Measurements from ENCODE around the gene MTIF3. TPM values are rescaled to one million over a fixed set of nuclear protein-coding genes. Genes with fewer than 3 reads are reported as not detected.
A peak's percentile ranks its signal among the peaks of the same experiment; 100 is the strongest.

Gene MTIF3
- total RNA-seq, 1 donor from 2014 or later, result 38.6 TPM

DNA sequence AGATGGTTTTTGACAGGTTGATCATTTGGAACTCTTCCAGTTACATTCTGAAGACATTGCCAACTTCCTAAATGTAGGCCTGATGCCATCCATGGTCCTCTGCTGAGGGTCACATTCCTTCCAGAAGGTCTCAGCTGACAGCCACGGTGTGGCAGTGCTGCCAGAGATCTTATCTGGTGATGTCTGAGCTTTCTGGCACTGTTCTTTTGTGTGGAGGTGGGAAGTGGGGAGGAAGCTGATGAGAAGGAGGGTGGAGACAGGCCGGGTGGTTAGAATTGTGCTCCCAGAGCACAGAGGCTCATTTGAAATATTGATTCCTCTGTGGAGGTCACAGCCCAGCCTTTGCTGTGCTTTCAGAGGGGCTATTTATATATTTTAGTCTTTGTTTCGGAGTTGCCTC, 16.1 kb upstream of the MTIF3 start:
- Histone ChIP-seq H3K27me3 (no peaks in the 10 kb centered on the region), H3K4me1 (no peaks in the 10 kb centered on the region), H3K27ac (no peak overlapping the region), H3K36me3 (no peaks in the 10 kb centered on the region), H3K9me3 (no peaks in the 10 kb centered on the region), H3K4me3 (no peak overlapping the region)
- TF ChIP-seq, protein P1, sequence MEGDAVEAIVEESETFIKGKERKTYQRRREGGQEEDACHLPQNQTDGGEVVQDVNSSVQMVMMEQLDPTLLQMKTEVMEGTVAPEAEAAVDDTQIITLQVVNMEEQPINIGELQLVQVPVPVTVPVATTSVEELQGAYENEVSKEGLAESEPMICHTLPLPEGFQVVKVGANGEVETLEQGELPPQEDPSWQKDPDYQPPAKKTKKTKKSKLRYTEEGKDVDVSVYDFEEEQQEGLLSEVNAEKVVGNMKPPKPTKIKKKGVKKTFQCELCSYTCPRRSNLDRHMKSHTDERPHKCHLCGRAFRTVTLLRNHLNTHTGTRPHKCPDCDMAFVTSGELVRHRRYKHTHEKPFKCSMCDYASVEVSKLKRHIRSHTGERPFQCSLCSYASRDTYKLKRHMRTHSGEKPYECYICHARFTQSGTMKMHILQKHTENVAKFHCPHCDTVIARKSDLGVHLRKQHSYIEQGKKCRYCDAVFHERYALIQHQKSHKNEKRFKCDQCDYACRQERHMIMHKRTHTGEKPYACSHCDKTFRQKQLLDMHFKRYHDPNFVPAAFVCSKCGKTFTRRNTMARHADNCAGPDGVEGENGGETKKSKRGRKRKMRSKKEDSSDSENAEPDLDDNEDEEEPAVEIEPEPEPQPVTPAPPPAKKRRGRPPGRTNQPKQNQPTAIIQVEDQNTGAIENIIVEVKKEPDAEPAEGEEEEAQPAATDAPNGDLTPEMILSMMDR (IDR thresholded peaks at IDR 0.05), result no peak
- intact Hi-C loops (cut with DNase I), result no loop called here
- DNase-seq (no peak), ATAC-seq (no peak)

DNA sequence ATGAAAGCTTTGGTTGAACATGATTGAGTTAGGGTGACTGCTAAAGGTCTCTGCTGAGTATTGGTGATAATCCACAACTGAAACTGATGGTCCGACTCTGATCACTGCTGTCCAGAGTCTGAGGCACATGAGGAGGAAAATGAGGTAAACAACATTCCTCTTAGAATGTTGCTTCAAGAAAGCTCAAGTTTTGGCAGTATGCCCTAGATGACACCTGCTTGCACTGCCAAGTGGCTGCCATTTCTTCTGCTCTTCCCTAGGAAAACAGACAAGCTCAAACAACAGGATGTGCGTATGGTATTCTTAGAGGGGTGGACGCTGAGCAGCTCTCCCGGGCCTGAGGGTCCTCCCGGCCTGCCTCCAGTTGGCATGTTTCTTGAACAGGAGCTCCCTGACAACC, 15.2 kb upstream of the MTIF3 start:
- no peaks in the 10 kb centered on the region for H3K36me3 ChIP-seq
- H3K4me1 ChIP-seq, result no peaks in the 10 kb centered on the region
- no peaks in the 10 kb centered on the region for H3K27me3 ChIP-seq
- no peaks in the 10 kb centered on the region for H3K9me3 ChIP-seq
- TF ChIP-seq, protein P1 (IDR thresholded peaks at IDR 0.05), result no peak
- H3K4me3 ChIP-seq, result no peak overlapping the region
- ATAC-seq, result no peak
- DNase-seq, result no peak
- intact Hi-C loops (cut with DNase I), result no loop called here
- H3K27ac ChIP-seq, result no peak overlapping the region

DNA sequence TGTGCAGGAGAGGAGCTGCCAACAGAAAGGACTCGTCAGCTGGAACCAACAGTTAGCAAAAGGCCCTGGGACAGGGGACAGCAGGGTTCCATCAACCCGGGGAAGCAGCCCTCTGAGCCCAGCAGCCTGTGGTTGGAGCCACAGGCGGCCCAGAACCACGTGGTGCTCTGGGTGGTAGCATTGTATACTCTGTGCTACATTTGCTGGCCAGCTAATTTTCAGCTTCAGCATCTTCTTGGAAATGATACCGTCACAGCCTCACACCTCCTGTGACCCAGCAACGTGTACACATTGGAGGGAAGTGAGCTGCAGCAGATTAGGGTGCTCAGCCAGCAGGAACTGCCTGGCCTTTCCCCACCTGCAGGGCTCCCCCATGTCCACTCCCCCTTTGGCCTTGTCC, 13.1 kb upstream of the MTIF3 start:
- Histone ChIP-seq H3K27ac (no peak overlapping the region), H3K27me3 (no peaks in the 10 kb centered on the region), H3K36me3 (no peaks in the 10 kb centered on the region), H3K4me3 (no peak overlapping the region), H3K9me3 (no peaks in the 10 kb centered on the region), H3K4me1 (no peaks in the 10 kb centered on the region)
- TF ChIP-seq, protein P1 (IDR thresholded peaks at IDR 0.05), result no peak
- ATAC-seq (no peak), DNase-seq (no peak)
- intact Hi-C loops (cut with DNase I), result no loop called here

DNA sequence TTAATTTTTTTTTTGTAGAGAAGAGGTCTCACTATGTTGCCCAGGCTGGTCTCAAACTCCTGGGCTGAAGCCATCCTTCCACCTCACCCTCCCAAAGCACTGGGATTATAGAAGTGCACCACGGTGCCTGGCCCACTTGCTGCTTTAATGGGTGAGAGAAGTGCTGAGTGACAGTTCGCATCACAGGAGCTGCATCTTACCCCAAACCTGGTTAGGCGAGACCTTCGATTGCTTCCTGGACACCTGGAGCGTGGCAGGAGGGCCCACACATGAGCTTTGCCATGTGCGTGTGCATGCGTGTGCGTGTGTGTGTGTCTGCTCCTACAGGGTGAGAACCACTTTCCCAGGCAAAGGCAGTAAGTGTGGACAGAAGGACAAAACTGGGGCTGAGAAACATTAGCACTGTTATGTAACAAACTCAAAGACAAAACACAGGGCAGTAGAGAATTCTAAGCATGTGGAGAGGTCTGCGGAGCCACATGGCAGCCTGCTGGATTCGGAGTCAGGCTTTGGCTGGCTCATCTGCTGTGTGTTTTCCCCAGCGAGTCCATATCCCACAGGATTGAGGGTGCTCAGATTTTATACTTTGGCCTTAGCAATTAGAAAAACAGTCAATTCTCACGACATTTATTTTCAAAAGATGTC, 11.7 kb upstream of the MTIF3 start:
- Histone ChIP-seq H3K27me3 (no peaks in the 10 kb centered on the region), H3K9me3 (no peaks in the 10 kb centered on the region), H3K36me3 (no peaks in the 10 kb centered on the region), H3K4me1 (no peaks in the 10 kb centered on the region), H3K4me3 (no peak overlapping the region), H3K27ac (no peak overlapping the region)
- DNase-seq (no peak), ATAC-seq (peak; percentile 55)
- TF ChIP-seq, protein P1 (IDR thresholded peaks at IDR 0.05), result no peak
- intact Hi-C loops (cut with DNase I), result no loop called here

DNA sequence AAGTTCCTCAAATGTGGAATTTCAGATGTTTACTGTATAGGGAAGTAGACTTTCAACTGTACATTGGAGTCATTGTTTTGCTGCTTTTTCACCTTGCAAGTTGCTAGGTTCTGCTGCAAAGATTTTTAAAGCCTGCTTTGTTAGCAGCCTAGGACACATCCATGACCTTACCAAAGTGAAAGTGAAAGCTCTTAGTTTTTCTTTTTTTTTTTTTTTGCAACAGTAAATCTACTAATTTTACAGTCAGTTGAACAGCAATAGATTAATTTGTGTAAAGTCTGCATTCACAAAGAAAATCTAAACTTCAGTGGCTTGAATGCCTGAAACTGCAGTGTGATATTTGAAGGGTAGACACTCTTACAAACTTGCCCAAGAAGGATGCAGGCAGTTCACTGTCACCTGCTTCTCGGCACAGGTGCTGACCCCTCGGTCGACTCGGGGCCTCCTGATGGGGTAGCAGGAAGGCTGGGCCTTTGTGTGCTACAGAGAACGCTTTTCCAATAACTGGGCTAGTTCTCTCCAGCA, 5.0 kb upstream of the MTIF3 start:
- no peak for DNase-seq
- Histone ChIP-seq H3K4me3 (peak overlapping the region; percentile 37), H3K27me3 (no peaks in the 10 kb centered on the region), H3K9me3 (no peaks in the 10 kb centered on the region), H3K4me1 (peaks cover 3% of the 10 kb centered on the region), H3K36me3 (no peaks in the 10 kb centered on the region), H3K27ac (no peak overlapping the region)
- no peak for ATAC-seq
- TF ChIP-seq, protein P1 (IDR thresholded peaks at IDR 0.05), result no peak
- intact Hi-C loops (cut with DNase I), result no loop called here
